Uterus (tissue), 4 donors: ENCODE measurements around the gene EML5. TPM values are rescaled to one million over a fixed set of nuclear protein-coding genes. Genes with fewer than 3 reads are reported as not detected.
"Not testable (repeated sequence)": the region's sequence is repeated elsewhere in the genome, so short reads cannot be mapped to it uniquely, and the experiment has no call there.

Experiments used
- DNase-seq, 2 donors: peaks; one replicate each; pipeline ENCODE4 v3.0.0-alpha.2; 2019 to 2020
- H3K27ac ChIP-seq, 2 donors: fragments of 200-600 bp; sonication (generic); 1 replicate in 1 of 2; 2 replicates in 1 of 2; pipeline ENCODE4 v1.5.1; 2016 to 2018
- H3K27me3 ChIP-seq, 2 donors: fragments of 200-600 bp; sonication (generic); one replicate each; pipeline ENCODE4 v1.5.1; 2018 to 2019; ENCODE audit warnings: control low read depth in 1 of 2
- H3K36me3 ChIP-seq, 2 donors: fragments of 200-600 bp; sonication (generic); one replicate each; pipeline ENCODE4 v1.5.1; 2019; ENCODE audit warnings: control low read depth in 1 of 2
- H3K4me1 ChIP-seq, 2 donors: fragments of 200-600 bp; sonication (generic); one replicate each; pipeline ENCODE4 v1.5.1; 2018 to 2019; ENCODE audit warnings: control low read depth in 1 of 2
- H3K4me3 ChIP-seq, 2 donors: fragments of 200-600 bp; sonication (generic); 1 replicate in 1 of 2; 2 replicates in 1 of 2; pipeline ENCODE4 v1.5.1; 2018 to 2019; ENCODE audit warnings: mild to moderate bottlenecking in 1 of 2
- H3K9me3 ChIP-seq, 2 donors: fragments of 200-600 bp; sonication (generic); one replicate each; pipeline ENCODE4 v1.5.1; 2019; ENCODE audit warnings: control low read depth in 1 of 2
- CTCF ChIP-seq, 4 experiments: fragments of 200-600 bp in 2 of 4; fragments of 450-650 bp in 2 of 4; sonication (generic) in 2 of 4; IDR thresholded peaks; one replicate each; pipeline ENCODE4 v1.5.1; 2016 to 2019; ENCODE audit warnings: antibody characterized with exemption in 4 of 4, mild to moderate bottlenecking in 2 of 4, moderate library complexity in 1 of 4
- POLR2A ChIP-seq, 2 donors: fragments of 450-650 bp; IDR thresholded peaks; one replicate each; pipeline ENCODE4 v1.6.1; 2016; ENCODE audit warnings: antibody characterized with exemption in 2 of 2, mild to moderate bottlenecking in 1 of 2, moderate library complexity in 1 of 2
- intact Hi-C: fragments of 100-400 bp; cut with DNase I; formaldehyde crosslinking; loops from one replicate; pipeline ENCODE4 v1.15.1; 2023; ENCODE audit warnings: low total_unique reads
- total RNA-seq, 4 donors: library from RNA; depleted of rRNA in 3 of 4; stranded (reverse); fragments of >200 nt in 3 of 4; gene quantifications; one replicate each; pipeline versions ENCODE4 v1.1.0 to v1.2.4, GENCODE V29; 2014 to 2023
- donor health status: DM: yes; HTN: yes; CAD: no.

EML5 gene
- total RNA-seq, 4 donors from 2014 or later = 0.26 to 4.4 (median 2.9) TPM

GRCh38 chr14:88821888-88822287 is 29.1 kb upstream of the EML5 start:
- H3K27ac ChIP-seq = no peak overlapping the region
- intact Hi-C loops = no loop called here
- H3K27me3 ChIP-seq = no peaks in the 10 kb centered on the region
- no peak for TF ChIP-seq CTCF (IDR thresholded peaks at IDR 0.05)
- no peak for TF ChIP-seq POLR2A (IDR thresholded peaks at IDR 0.05)
- no peaks in the 10 kb centered on the region for H3K36me3 ChIP-seq
- no peak for DNase-seq
- H3K4me3 ChIP-seq = no peak overlapping the region
- no peaks in the 10 kb centered on the region for H3K4me1 ChIP-seq
- no peaks in the 10 kb centered on the region for H3K9me3 ChIP-seq

DNA sequence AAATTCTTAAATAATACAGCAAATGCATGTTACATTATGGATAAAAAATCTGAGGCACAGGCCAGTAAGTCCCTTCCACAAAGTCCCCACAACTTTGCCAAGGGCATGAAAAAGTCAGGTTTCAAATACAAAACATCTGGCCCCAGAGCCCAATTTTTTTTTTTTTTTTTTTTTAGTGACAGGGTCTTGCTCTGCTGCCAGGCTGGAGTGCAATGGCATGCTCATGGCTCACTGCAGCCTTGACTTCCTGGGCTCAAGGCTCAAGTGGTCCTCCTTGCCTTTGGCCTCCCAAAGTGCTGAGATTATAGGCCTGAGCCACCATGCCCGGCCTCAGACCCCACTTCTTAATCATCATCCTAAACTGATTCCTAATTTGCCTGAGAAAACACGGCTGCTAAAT is 28.6 kb upstream of the EML5 start:
- DNase-seq = no peak
- no peaks in the 10 kb centered on the region for H3K4me1 ChIP-seq
- TF ChIP-seq POLR2A (IDR thresholded peaks at IDR 0.05) (no peak), CTCF (IDR thresholded peaks at IDR 0.05) (no peak)
- H3K4me3 ChIP-seq = no peak overlapping the region
- H3K9me3 ChIP-seq = no peaks in the 10 kb centered on the region
- H3K27me3 ChIP-seq = no peaks in the 10 kb centered on the region
- H3K36me3 ChIP-seq = no peaks in the 10 kb centered on the region
- intact Hi-C loops = no loop called here
- no peak overlapping the region for H3K27ac ChIP-seq

GRCh38 chr14:88819674-88820073 is 26.9 kb upstream of the EML5 start:
- H3K4me1 ChIP-seq, intact Hi-C loops, H3K27ac ChIP-seq, H3K27me3 ChIP-seq, H3K36me3 ChIP-seq, DNase-seq, H3K4me3 ChIP-seq, H3K9me3 ChIP-seq: not testable (repeated sequence)

DNA sequence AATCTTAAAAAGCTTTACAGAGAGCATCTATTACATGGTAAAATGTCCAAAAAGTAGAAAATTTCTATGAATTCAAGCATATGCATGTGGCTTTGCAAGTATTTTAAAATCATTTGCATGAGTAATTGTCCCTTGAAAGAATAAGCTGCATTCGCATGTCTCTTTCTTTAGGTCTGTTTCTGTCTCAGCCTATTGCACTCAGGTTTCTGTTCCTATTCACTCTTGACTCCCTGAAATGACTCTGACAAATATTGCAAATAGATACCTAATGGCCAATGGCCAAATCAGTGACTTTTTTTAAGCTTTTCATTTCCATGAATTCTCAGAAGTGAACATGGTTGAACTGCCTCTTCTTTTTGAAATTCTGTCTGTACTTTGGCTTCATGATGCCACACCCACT is 25.3 kb upstream of the EML5 start:
- DNase-seq = no peak
- Histone ChIP-seq H3K4me1 (no peaks in the 10 kb centered on the region), H3K9me3 (no peaks in the 10 kb centered on the region), H3K27ac (no peak overlapping the region), H3K27me3 (no peaks in the 10 kb centered on the region), H3K4me3 (no peak overlapping the region), H3K36me3 (no peaks in the 10 kb centered on the region)
- intact Hi-C loops = no loop called here
- no peak for TF ChIP-seq CTCF (IDR thresholded peaks at IDR 0.05)
- no peak for TF ChIP-seq POLR2A (IDR thresholded peaks at IDR 0.05)

- no peak for DNase-seq
- TF ChIP-seq POLR2A (IDR thresholded peaks at IDR 0.05) = no peak
- no peak for TF ChIP-seq CTCF (IDR thresholded peaks at IDR 0.05)
- Histone ChIP-seq H3K9me3 (no peaks in the 10 kb centered on the region), H3K27me3 (no peaks in the 10 kb centered on the region), H3K4me3 (no peak overlapping the region), H3K4me1 (no peaks in the 10 kb centered on the region), H3K36me3 (no peaks in the 10 kb centered on the region), H3K27ac (no peak overlapping the region)
- intact Hi-C loops = no loop called here
These were observed 23.2 kb upstream of the EML5 start for GRCh38 chr14:88815980-88816379.

DNA sequence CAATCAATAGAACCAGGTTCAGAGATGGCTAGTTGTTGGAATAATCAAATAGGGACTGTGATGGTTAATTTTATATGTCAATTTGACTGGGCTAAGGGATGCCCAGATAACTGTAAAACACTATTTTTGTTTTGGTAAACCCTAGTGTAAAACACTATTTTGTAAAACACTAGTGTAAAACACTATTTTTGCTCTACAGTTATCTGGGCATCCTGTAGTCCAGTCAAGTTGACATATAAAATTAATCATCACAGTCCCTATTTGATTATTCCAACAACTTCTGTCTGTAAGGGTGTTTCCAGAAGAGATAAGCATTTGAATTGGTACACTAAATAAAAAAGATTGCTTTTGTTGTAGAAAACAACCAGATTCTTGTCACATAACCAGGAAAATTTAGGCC is 15.6 kb upstream of the EML5 start:
- Histone ChIP-seq H3K4me1 (no peaks in the 10 kb centered on the region), H3K36me3 (no peaks in the 10 kb centered on the region), H3K27ac (no peak overlapping the region), H3K27me3 (no peaks in the 10 kb centered on the region), H3K4me3 (no peak overlapping the region), H3K9me3 (peaks cover 0 to 3% of the 10 kb centered on the region in 2 donors)
- DNase-seq = no peak
- TF ChIP-seq POLR2A (IDR thresholded peaks at IDR 0.05) (no peak), CTCF (IDR thresholded peaks at IDR 0.05) (no peak)
- intact Hi-C loops = no loop called here
